ENCODE data around the gene ARHGEF40. TPM values are rescaled to one million over a fixed set of nuclear protein-coding genes. Genes with fewer than 3 reads are reported as not detected.

ARHGEF40 gene
- total RNA-seq, 2 donors from 2014 or later: 14.3 to 16.0 TPM

DNA sequence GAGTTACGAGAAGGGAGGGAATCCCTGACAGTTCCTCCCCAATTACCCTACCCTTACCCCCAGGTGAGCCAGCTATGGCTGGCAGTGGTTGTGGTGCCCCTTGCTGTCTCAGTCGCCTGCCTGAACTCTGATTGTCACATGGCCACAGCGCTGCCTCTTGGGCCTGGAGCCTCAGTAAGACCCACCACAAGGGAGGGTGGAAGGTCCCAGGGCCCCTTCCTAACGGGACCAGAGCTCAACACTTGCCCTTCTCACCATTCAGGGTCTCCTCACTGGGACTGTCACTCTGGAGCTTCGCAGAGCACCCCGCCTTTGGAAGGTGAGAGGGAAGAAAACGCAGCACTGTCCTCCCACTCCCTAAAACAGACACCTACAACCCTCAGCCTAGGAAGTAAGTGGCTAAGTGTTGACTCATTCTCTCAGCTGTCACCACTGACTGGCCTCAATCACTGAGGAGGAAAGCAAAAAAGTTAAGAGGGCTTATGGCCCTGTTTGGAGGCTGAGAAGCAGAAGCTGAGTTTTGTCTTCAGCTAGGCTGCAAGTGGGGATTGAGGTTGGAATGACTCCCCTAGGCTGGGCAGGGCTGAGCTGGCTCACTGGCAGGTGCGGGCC, 31.8 kb downstream of the ARHGEF40 start:
- Histone ChIP-seq H3K27ac (no peak overlapping the region), H3K9me3 (no peaks in the 10 kb centered on the region), H3K4me3 (no peak overlapping the region), H3K27me3 (no peaks in the 10 kb centered on the region), H3K36me3 (no peaks in the 10 kb centered on the region), H3K4me1 (peaks cover 0 to 61% of the 10 kb centered on the region in 2 donors)
- no peak for DNase-seq (ENCODE audit: low spot score)
- TF ChIP-seq, protein P1, sequence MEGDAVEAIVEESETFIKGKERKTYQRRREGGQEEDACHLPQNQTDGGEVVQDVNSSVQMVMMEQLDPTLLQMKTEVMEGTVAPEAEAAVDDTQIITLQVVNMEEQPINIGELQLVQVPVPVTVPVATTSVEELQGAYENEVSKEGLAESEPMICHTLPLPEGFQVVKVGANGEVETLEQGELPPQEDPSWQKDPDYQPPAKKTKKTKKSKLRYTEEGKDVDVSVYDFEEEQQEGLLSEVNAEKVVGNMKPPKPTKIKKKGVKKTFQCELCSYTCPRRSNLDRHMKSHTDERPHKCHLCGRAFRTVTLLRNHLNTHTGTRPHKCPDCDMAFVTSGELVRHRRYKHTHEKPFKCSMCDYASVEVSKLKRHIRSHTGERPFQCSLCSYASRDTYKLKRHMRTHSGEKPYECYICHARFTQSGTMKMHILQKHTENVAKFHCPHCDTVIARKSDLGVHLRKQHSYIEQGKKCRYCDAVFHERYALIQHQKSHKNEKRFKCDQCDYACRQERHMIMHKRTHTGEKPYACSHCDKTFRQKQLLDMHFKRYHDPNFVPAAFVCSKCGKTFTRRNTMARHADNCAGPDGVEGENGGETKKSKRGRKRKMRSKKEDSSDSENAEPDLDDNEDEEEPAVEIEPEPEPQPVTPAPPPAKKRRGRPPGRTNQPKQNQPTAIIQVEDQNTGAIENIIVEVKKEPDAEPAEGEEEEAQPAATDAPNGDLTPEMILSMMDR (IDR thresholded peaks at IDR 0.05): no peak

DNA sequence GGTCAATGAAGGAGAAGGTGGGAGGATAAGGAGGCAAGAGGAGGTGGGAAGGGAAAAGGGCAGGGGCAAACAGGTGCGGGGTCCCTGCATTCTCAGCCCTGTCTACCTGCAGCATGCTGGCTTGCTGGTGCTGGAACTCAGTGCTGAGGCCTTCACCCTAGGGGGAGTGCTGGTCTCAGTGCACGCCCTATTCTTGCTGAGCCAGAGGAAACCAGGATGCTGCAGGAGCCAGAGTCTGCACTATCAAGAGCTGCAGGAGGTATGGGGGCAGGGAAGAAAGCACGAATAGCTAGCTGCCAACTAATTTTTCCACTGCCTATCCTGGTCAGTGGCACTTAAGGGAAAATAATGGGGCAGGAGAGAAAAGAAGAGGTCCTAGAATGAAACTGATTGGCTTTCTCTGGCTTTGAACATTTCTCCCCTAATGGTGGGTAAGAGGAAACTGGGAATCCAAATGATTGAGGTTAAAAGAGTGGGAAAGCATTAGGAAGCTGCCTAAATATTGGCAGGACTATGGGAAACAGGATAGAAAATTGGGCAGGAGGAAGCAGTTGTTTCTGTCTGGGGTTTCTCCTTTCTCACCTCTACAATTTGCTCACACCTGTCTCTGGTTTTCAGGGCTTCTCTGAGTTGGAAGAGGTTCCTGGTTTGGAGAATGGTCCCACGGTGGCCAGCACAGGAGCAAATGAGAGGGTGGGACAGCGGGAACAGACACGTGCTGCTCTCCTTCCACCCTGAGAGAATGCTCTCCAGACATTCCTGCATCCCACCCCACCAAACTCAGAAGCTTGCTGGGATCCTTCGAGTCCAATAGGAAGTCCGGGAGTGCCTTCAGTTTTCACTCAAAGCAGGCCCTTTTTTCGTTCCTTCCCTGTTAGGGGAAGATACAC, 32.7 kb downstream of the ARHGEF40 start:
- peak overlapping the region in 1 of 2 donors; percentile 71 for H3K4me3 ChIP-seq
- no peaks in the 10 kb centered on the region for H3K27me3 ChIP-seq
- H3K36me3 ChIP-seq: no peaks in the 10 kb centered on the region
- peak overlapping the region; percentile 99 for H3K27ac ChIP-seq
- TF ChIP-seq, protein P1 (IDR thresholded peaks at IDR 0.05): no peak
- peaks cover 0 to 57% of the 10 kb centered on the region in 2 donors for H3K4me1 ChIP-seq
- no peaks in the 10 kb centered on the region for H3K9me3 ChIP-seq
- no peak for DNase-seq (ENCODE audit: low spot score)

GRCh38 chr14:21103411-21103709, 33.3 kb downstream of the ARHGEF40 start:
- Histone ChIP-seq H3K27me3 (no peaks in the 10 kb centered on the region), H3K9me3 (no peaks in the 10 kb centered on the region), H3K4me3 (peak overlapping the region; percentile 56 to 71), H3K36me3 (no peaks in the 10 kb centered on the region), H3K4me1 (peaks cover 0 to 57% of the 10 kb centered on the region in 2 donors), H3K27ac (peak overlapping the region; percentile 99)
- TF ChIP-seq, protein P1 (IDR thresholded peaks at IDR 0.05): no peak
- DNase-seq (ENCODE audit: low spot score): no peak

GRCh38 chr14:21103710-21104447, 33.8 kb downstream of the ARHGEF40 start:
- H3K36me3 ChIP-seq: no peaks in the 10 kb centered on the region
- TF ChIP-seq, protein P1 (IDR thresholded peaks at IDR 0.05): peak; percentile 74 to 80
- peaks cover 0 to 56% of the 10 kb centered on the region in 2 donors for H3K4me1 ChIP-seq
- DNase-seq (ENCODE audit: low spot score): peak; percentile 98
- H3K27ac ChIP-seq: peak overlapping the region; percentile 99
- H3K27me3 ChIP-seq: no peaks in the 10 kb centered on the region
- H3K4me3 ChIP-seq: peak overlapping the region; percentile 56 to 71
- H3K9me3 ChIP-seq: no peaks in the 10 kb centered on the region

DNA sequence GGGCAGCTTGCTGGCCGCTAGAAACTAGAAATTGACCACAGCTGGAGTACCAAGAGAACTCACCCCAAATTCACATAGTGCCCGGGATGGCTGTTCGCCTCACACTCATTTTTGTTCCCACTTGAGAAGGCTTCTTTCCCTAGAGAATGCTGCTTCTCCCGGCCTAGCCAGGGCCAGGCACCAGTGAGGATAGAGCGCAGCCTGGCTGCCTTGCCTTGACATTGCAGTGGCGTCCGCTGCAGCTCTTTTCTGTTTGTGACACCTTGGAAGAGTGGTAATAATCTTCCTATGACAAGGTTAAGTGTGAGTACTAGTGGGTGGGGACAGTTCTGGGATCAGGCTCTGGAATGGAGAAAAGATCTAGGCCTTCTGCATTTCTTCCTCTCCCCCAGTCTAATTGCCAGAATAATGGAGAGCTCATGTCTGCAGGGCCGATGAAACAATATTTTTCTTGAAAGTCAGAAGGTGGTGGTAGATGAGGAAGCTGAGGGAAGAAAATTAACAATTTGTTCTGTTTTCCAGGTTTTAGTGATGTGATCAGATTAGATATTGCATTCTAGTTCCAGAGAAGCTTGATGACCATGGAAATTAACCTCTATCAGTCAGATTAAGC, 34.5 kb downstream of the ARHGEF40 start:
- Histone ChIP-seq H3K4me3 (peak overlapping the region; percentile 56 to 71), H3K9me3 (no peaks in the 10 kb centered on the region), H3K27me3 (no peaks in the 10 kb centered on the region), H3K27ac (peak overlapping the region; percentile 99), H3K36me3 (no peaks in the 10 kb centered on the region), H3K4me1 (peaks cover 0 to 50% of the 10 kb centered on the region in 2 donors)
- TF ChIP-seq, protein P1 (IDR thresholded peaks at IDR 0.05): peak; percentile 98 to 99
- DNase-seq (ENCODE audit: low spot score): peak; percentile 90
